Frontal cortex (tissue), 4 donors: ENCODE results near the gene CYB5A. TPM values are rescaled to one million over a fixed set of nuclear protein-coding genes. Genes with fewer than 3 reads are reported as not detected.

ENCODE experiments used
- DNase-seq, 2 donors: peaks; one replicate each; pipeline ENCODE4 v3.0.0; 2012; ENCODE audit warnings: low spot score in 2 of 2
- FAIRE-seq: peaks from 2 replicates; lab custom pipeline; 2012; peaks lifted over from hg19 to GRCh38; lab: Jason Lieb, UNC
- total RNA-seq: library from RNA; depleted of rRNA; stranded (reverse); fragments of >200 nt; gene quantifications from one replicate; pipeline ENCODE4 v1.2.3, GENCODE V29; 2014
- donor health status: control.
- donor health status: control.
- donor health status: control.

Gene CYB5A
- total RNA-seq, 1 donor from 2014 or later, result 9.0 TPM

DNA sequence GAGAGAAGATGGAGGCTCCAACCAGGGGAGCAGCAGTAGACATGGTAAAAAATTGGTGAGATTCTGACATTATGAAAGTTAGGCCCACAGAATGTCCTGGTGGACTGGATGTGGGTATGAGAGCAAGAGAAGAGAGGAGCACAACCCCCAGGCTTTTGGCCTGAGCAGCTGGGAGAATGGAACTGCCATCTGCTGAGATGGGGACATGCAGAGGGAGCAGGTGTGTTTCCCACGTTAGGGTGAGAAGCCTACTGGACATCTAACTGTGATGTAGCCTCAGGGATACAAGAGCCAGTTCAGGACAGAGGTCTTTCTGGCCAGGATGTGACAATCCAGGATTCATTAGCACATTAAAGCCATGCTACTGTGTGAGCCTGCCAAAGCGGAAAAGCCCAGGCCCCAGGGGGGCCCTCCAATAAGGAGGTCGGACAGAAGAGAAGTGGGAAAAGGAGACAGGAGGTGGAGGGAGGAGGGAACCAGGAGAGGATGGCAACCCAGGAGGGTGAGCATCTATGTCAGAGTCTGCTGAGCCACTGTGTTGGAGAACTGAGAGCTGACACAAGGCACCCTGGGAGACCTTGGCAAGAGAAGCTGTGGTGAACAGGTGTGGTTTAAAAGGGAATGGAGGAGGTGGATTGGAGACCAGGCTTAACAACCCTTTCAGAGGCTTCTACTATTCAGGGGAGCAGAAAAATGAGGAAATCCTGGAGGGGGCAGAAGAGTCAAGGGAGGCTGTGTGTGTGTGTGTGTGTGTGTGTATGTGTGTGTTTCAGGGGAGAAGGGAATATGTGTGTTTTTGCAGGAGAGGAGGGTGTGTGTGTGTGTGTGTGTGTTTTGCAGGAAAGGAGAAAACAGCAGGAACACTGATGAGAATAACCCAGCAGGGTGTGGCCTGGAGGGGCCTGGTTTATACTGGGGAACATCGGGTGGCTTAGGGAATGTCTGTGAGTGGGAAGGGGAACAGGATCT is 10.5 kb downstream of the CYB5A start:
- no peak for DNase-seq
- FAIRE-seq, result no peak

DNA sequence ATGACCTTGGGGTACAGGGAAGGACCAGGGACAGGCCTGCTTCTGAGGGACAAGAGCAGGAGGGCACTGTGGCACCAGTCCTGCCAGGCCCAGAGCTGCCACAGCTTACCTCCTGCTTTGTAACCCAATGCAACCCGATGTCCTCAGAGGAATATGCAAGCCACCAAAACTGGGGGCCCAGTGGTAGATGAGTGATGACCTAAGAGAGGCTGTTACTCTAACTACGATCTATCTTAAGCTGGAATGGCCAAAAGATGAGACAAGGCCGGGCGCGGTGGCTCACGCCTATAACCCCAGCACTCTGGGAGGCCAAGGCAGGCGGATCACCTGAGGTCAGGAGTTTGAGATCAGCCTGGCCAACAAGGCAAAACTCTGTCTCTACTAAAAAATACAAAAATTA is 12.8 kb downstream of the CYB5A start:
- FAIRE-seq (no peak), DNase-seq (no peak)

GRCh38 chr18:74278058-74278457 is 13.7 kb downstream of the CYB5A start:
- DNase-seq, result no peak
- FAIRE-seq, result no peak

DNA sequence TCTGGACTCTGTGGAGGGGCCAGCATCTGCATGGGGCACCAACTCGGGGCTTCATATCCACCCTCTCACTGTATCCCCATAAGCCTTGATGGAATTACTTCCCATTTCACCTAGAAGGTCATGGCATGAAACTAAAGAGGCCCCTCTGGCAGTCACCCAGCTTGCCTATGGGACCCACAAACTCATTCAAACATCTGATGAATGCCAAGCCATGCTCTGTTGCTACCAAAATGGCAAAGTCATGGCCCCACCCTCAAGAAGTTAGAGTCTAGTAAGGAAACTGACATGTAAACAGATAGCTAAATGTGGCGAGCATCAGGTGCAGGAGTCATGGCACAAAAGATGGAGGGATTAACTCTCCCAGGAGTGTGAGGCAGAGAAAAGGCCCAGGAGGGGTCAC is 14.5 kb downstream of the CYB5A start:
- no peak for FAIRE-seq

DNA sequence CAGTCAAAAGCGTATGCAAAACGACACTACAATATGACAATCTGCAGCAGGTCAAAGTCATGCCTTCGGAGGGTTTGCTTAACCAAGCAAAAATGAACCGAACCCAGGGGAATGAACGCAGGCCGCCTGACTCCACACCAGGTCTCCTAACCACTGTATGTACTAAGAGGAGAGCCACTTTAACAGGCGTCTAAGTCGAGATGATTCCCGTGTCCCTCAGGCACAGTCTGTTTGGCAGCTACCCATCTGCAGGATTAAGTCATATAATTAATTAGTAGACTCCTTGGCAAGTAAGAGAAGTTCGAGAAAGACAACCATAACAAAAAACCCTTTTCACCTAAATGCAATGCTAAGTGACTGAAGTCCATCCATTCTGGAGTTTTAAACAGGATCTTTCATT is 15.2 kb downstream of the CYB5A start:
- no peak for DNase-seq
- no peak for FAIRE-seq

More for the DNA sequence above, 14.5 kb downstream of the CYB5A start:
- DNase-seq, result no peak

- DNase-seq (no peak), FAIRE-seq (no peak)
These were observed 16.0 kb downstream of the CYB5A start for GRCh38 chr18:74275736-74276135.

GRCh38 chr18:74274700-74275099 is 17.1 kb downstream of the CYB5A start:
- no peak for DNase-seq
- FAIRE-seq, result no peak

- FAIRE-seq (no peak), DNase-seq (no peak)
These were observed 18.4 kb downstream of the CYB5A start for GRCh38 chr18:74273394-74273793.

- no peak for DNase-seq
- no peak for FAIRE-seq
These were observed 20.1 kb downstream of the CYB5A start for GRCh38 chr18:74271635-74272034.

DNA sequence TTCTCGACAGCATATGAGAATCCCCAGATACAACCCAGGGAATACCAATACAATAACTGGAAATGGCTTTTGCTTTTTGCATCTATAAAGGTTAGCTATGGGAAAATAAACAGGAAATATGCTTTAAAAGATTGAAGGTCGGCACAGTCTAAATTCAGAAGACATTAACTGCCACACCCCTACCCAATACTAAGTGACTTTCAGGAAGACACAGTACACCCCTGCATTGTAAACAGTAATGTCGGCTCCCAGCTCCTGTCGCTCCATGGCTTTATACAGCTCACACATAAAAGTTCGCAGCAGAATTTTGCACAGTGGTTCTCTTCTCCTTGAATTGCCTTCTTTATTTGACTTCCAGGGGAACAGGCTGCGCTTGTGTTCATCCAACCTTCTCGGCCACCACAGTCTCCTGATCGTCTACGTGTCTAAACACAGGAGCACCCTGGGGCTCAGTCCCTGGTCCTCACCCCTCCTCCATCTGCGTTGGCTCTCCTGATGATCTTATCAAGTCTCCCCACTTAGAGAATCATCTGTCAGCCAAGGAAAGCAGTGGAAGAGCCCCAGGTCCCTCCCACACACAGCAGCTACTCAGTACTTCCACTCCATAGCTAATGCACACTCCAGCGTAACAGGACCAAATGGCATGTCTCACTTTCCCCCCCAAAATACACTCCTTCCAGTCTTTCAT is 22.7 kb downstream of the CYB5A start:
- no peak for DNase-seq
- no peak for FAIRE-seq

- FAIRE-seq (no peak), DNase-seq (no peak)
These were observed 23.6 kb downstream of the CYB5A start for GRCh38 chr18:74268175-74268574.

DNA sequence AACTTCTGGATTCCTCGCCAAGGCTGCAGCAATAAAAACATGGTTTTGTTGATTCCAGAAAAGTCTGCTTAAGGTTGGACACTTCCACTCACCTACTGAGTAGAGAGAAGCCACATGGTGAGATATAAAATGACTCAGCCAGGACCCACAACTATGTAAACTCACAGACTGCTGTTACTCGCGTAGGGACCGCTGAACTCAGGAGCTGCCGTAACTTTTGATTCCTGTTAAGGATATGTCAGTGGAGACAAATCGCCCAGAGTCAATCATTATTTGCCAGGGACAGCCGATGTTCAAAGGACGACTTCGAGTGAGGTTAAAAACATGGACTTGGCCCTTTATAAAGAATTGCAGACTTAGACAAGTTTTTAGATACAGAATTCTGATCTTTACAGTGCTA is 25.6 kb downstream of the CYB5A start:
- DNase-seq (no peak), FAIRE-seq (no peak)

DNA sequence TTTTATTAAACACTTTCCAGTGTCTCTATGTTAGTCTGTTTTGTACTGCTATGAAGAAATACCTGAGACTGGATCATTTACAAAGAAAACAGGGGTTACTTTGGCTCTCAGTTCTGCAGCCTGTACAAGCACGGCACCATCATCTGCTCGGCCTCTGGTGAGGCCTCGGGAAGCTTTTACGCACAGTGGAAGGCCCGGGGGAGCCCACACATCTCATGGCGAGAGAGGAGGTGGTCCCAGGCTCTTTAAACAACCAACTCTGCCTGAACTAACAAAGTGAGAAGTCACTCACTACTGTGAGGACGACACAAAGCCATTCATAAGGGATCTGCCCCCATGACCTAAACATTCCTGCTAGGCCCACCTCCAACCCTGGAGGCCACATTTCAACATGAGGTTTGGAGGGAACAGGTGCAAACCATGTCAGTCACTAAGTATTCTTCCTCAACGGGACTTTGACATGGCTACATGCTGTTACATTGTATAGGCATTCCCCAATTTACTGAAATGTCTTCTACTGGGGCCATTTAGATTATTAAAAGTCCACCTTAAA is 26.1 kb downstream of the CYB5A start:
- no peak for FAIRE-seq

DNA sequence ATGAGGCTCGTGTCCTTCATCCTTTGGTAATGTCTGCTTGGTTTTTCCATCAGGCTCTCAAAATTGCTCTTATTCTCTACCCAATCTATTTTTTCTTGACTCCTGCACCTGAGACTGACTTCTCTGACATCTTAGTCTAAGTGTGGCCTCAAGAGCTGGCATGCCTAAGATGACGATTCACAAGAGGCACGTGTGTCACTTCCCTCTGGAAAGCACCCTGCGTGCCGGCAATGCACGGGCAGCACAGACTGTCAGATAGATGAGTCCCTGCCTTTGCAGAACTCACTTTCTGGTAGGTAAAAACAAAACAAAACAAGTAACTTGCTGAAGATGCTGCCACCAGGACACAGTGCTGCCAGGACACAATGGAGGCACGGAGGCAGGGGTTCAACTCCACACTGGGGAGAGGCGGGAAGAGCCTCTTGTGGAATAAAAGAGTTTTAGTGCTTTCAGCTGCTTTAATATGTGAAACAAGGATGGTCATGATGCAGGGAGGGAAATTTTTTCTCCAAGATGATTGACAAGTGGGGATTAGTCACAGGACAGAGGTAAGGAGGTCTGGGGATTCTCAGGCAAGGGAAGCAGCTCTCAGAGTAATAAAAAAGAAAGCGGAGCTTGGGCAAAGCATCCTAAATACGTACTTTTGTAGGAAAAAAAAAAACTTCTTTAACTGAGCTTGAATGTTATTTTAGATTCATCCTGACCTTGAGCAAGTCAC is 27.3 kb downstream of the CYB5A start:
- FAIRE-seq (no peak), DNase-seq (no peak)

More for the DNA sequence above, 26.1 kb downstream of the CYB5A start:
- no peak for DNase-seq

DNA sequence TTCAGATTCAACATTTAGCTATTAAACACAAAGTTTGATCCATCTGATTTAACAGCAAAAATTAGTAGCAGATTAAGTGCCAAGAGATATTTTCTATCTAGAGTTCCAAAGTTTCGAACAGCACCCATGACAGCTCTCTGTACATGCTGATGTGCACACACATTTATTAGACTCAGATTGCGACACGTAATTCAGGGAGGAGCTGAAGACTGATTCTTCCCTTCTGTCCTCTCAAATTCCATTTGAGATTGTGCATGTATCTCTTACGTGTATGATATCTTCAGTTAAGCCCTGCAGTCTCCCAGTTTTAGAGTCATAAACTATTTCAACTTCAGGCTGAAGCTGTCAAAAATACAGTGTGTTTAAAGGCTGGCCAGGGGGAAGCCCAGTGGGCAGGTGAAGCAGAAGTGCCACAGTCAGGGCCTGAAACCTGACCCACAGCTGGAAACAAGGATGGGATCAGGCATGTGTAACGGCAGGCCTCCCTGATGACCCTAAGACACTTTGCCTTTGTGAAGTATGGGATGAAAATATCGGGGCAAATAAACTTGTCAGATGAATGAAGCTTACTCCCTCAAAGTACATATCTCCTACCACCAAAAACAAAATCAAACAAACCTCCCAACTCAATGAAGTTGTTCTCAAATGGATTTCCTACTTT is 30.6 kb downstream of the CYB5A start:
- DNase-seq (no peak), FAIRE-seq (no peak)

- DNase-seq (no peak), FAIRE-seq (no peak)
These were observed 32.4 kb downstream of the CYB5A start for GRCh38 chr18:74259347-74259746.

DNA sequence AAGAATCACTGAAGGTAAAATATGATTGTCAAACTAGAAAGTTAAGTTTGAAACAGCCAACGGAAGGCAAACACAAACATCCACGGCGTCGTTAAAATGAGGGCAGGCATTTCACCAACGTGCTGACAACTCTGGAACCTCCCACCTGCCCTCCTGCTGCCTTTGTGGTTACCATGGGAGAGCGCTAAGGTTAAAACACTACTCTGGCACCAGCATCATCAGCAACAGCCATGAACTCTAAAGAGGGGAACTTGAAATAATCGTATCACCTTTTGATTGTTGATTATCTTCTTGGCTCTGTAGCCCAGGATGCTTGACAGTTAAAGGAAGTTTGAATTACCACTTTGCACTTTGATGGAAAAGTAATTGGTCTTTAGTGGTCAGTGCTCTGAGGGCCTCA is 34.7 kb downstream of the CYB5A start:
- DNase-seq (no peak), FAIRE-seq (no peak)

DNA sequence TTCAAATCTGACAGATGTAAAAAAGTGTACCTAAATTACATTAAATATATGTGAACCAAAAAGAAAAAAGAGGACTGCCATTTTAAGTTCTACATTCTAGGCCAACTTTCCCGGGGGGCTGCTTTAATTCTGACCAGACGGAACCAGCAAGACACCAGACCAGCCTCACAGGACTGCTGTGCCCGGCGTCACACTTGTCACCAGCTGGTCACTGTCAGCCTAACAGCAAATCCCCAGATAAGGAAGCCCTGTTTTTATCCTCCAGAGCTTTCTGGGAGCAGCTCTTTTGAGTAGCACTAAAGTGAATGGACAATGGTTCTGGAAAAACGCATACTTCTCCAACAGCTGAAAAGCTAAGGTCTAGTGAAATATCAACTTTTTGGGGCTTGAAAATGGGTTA is 35.6 kb downstream of the CYB5A start:
- FAIRE-seq, result no peak
- no peak for DNase-seq

DNA sequence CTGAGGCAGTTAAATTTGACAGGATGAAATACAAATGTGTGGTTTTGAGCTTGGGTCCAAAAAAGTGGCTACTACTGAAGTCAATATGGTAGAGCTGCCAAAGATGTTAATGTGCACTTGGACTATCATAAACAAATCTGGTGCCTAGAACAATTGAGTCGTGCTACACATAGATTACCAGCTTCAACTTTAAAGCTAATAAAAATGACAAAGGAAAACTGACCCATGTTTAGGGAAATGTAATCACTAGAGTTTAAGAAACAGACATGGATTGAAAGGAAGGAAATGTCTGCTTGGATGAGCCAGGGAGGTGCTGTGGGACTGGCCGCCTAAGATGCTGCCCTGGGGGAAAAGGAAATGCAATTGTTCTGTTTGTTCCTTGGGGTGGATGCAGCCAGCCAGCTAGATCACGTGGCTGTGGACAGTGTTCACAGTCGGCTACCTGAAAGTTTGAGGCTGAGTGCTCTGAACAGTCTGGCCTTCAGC is 36.6 kb downstream of the CYB5A start:
- no peak for FAIRE-seq
- no peak for DNase-seq

GRCh38 chr18:74252039-74252395 is 39.7 kb downstream of the CYB5A start:
- DNase-seq, result no peak
- no peak for FAIRE-seq
